ENCODE results near the gene SLC25A53. TPM values are rescaled to one million over a fixed set of nuclear protein-coding genes. Genes with fewer than 3 reads are reported as not detected.

The SLC25A53 gene
- total RNA-seq: 2.8 and 3.2 TPM in 2 replicates

GRCh38 chrX:104156630-104157529 lies at the start of gene SLC25A53:
TSS of gene SLC25A53 (minus strand) at chrX:104157009. CDS start at chrX:104105257, 51,752 bp downstream.

DNA sequence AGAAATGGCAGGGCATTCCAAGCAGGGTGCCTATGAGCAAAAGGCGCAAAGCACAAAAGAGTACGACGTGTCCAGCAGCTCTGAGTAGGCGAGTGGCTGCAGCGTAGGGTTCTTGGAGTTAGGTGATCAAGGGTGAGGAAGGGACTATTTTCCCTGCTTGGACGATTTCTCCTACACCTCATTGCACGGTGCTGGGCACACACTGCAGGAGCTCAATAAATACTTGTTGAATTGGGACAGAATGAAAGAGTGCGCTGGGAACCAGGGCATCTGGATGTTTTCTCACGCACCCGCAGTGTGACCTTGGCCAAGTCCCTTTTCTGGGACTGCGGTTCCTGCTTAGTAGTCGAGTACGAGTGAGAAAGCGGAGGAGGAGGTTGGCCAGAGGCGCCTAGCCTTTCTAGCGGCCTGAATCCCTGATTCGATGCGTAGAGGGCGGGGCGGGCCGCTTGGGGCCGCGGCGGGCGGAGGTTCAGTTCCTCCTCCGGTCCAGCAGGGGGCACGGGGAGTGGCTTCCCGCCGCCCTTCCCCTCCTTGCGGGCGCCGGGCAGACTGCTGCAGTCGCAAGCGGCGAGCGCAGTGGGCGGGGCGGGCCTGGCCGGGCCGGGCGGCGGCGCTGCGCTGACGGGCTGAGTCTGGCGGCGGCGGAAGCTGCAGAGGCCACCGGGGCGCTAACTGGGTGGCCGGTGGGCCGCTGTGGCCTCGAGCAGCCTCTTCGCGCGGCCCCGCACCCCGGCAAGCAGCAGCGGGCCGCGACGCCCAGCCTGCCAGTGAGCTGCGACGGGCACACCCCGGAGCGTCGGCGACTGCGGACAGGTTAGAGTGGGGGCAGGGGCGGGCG lies 9.3 kb upstream of the SLC25A53 start, which contains the start of gene FAM199X:
TSS of gene FAM199X (plus strand) at position 560 of the 841 bp plus-strand sequence. CDS start 333 bp downstream, outside the sequence.

DNA sequence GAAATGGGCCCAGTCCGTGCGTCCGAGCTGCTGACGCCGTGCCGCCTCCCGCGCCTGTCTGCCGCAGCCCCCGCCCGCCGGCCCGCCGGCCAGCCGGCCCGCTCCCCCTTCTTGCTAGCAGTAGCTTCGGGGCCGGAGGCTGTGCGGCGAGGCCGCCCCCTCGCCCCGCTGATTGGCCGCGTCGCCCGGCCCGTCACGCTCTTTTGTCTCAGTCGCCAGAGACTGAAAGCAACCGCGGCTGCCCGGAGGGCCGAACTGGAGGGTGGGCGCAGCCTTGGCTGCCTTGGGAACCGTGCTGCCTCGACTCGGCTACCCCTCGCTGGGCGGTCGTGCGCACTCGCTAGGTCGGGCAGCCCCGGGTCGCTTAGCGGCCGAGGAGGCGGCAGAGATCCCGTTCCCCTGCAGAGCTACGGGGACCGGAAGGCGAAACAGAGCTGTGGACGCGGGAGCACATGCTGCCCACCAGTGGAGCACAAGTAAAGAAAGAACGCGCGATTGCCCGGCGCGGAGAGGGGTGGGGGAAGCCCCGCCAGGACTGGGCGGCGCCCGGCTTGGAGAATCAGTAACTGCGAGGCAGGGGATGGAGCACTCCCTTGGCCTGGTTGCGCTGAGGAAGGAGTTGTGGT lies 44.4 kb downstream of the SLC25A53 start, which contains the start of gene ZCCHC18:
TSS of gene ZCCHC18 (plus strand) at position 198 of the 626 bp plus-strand sequence. CDS start 1,589 bp downstream, outside the sequence.

GRCh38 chrX:104075778-104076445 lies 80.9 kb downstream of the SLC25A53 start, which contains the start of gene TMSB15C:
TSS of gene TMSB15C (minus strand) at chrX:104076236.

Other genes starting within 250 kb of the SLC25A53 start
- 6.9 and 13.6 TPM in 2 replicates for gene TMSB15B, start 194.4 kb downstream of the SLC25A53 start, total RNA-seq
- not detected in 2 replicates for gene H2BW1, start 143.3 kb downstream of the SLC25A53 start, total RNA-seq
- not detected in 2 replicates for gene H2BW2, start 117.1 kb downstream of the SLC25A53 start, total RNA-seq
- 0.40 and 1.3 TPM in 2 replicates for gene TMSB15C, start 80.8 kb downstream of the SLC25A53 start, total RNA-seq
- gene ZCCHC18, start 44.5 kb downstream of the SLC25A53 start, total RNA-seq: 1.5 and 14.5 TPM in 2 replicates
- 12.4 and 14.1 TPM in 2 replicates for gene FAM199X, start 9.4 kb upstream of the SLC25A53 start, total RNA-seq
- 0.20 TPM in 1 of 2 replicates, not detected in the other for gene ESX1, start 97.9 kb upstream of the SLC25A53 start, total RNA-seq